ENCODE results near the gene XRCC5.

- TF ChIP-seq CTCF (IDR thresholded peaks at IDR 0.05): no peak
- TF ChIP-seq POLR2A (IDR thresholded peaks at IDR 0.05; ENCODE audit: low read depth): no peak
Observed at GRCh38 chr2:216131175-216131926, 22.2 kb downstream of the XRCC5 start.
